Lung (tissue), 12 donors: ENCODE measurements around the gene MED27. TPM values are rescaled to one million over a fixed set of nuclear protein-coding genes. Genes with fewer than 3 reads are reported as not detected.
A peak's percentile ranks its signal among the peaks of the same experiment; 100 is the strongest.

Experiments
- ATAC-seq: fragments of 200-7000 bp; cut with Tn5 transposase; one replicate; pipeline ENCODE4 v1.9.1; 2020; ENCODE audit warnings: moderate number of reproducible peaks; ENCODE audit not compliant: insufficient read depth, low FRiP score
- DNase-seq, 3 donors: peaks; one replicate each; pipeline ENCODE4 v3.0.0-alpha.2; 2013 to 2017
- H3K27ac ChIP-seq, 2 donors: one replicate each; pipeline ENCODE4 v1.5.1; 2013; ENCODE audit warnings: mild to moderate bottlenecking in 2 of 2, moderate library complexity in 2 of 2, control low read depth in 1 of 2, inconsistent platforms in 1 of 2, low read depth in 1 of 2, low read length in 1 of 2
- H3K27me3 ChIP-seq, 3 donors: one replicate each; pipeline ENCODE4 v1.5.1; 2013; ENCODE audit warnings: low read length in 2 of 3; ENCODE audit not compliant: control insufficient read depth in 3 of 3, insufficient read depth in 3 of 3
- H3K36me3 ChIP-seq, 4 donors: one replicate each; pipeline ENCODE4 v1.5.1; 2013; ENCODE audit warnings: low read length in 4 of 4, mild to moderate bottlenecking in 1 of 4, moderate library complexity in 1 of 4; ENCODE audit not compliant: control insufficient read depth in 4 of 4, insufficient read depth in 4 of 4
- H3K4me1 ChIP-seq, 5 donors: one replicate each; pipeline ENCODE4 v1.5.1; 2013; ENCODE audit warnings: low read length in 5 of 5, mild to moderate bottlenecking in 2 of 5, moderate library complexity in 1 of 5; ENCODE audit not compliant: control insufficient read depth in 5 of 5, insufficient read depth in 5 of 5
- H3K4me3 ChIP-seq: one replicate; pipeline ENCODE4 v1.5.1; 2013; ENCODE audit warnings: mild to moderate bottlenecking, control low read depth, moderate library complexity
- H3K9ac ChIP-seq, 2 donors: one replicate each; pipeline ENCODE4 v1.5.1; 2013; ENCODE audit warnings: low read length in 2 of 2, control low read depth in 1 of 2; ENCODE audit not compliant: insufficient read depth in 1 of 2
- H3K9me3 ChIP-seq, 4 donors: one replicate each; pipeline ENCODE4 v1.5.1; 2013; ENCODE audit warnings: low read length in 3 of 4, mild to moderate bottlenecking in 1 of 4, moderate library complexity in 1 of 4; ENCODE audit not compliant: control insufficient read depth in 4 of 4, insufficient read depth in 3 of 4
- WGBS, 2 donors: extraction: QIAGEN DNeasy Blood & Tissue Kit; methylation state at CpG; one replicate each; pipeline ENCODE4 v1.1.7; 2013; 5-methylcytosine and 5-hydroxymethylcytosine counted together
- polyA plus RNA-seq, 2 donors: library from polyadenylated mRNA; stranded (reverse); fragments of 200-250 nt; gene quantifications; one replicate each; pipeline ENCODE4 v1.2.1, GENCODE V29; 2013
- total RNA-seq, 2 donors: library from RNA; depleted of rRNA in 1 of 2; stranded (reverse); fragments of >200 nt in 1 of 2; gene quantifications; one replicate each; pipeline ENCODE4 v1.2.1, GENCODE V29; 2014 to 2021
- TF ChIP-seq, protein P1 (sequence below): IDR thresholded peaks from 2 replicates; pipeline ENCODE4 v1.5.1; 2012; ENCODE audit warnings: mild to moderate bottlenecking; ENCODE audit errors: control extremely low read depth, extremely low read depth
- donor health status: control.
- donor health status: control.
- donor health status: Bipolar disorder and iron deficiency.
- donor health status: healthy.
- donor health status: DM: yes; HTN: yes; CAD: no.

The MED27 gene
- total and polyA plus RNA-seq, 4 donors = 9.8 to 22.3 (median 16.7) TPM

- Histone ChIP-seq H3K4me1 (no peaks in the 10 kb centered on the region), H3K9ac (no peak overlapping the region), H3K4me3 (no peak overlapping the region), H3K27ac (no peak overlapping the region), H3K36me3 (no peaks in the 10 kb centered on the region), H3K27me3 (peaks cover 0 to 7% (median 2%) of the 10 kb centered on the region in 3 donors), H3K9me3 (no peaks in the 10 kb centered on the region)
- TF ChIP-seq, protein P1, sequence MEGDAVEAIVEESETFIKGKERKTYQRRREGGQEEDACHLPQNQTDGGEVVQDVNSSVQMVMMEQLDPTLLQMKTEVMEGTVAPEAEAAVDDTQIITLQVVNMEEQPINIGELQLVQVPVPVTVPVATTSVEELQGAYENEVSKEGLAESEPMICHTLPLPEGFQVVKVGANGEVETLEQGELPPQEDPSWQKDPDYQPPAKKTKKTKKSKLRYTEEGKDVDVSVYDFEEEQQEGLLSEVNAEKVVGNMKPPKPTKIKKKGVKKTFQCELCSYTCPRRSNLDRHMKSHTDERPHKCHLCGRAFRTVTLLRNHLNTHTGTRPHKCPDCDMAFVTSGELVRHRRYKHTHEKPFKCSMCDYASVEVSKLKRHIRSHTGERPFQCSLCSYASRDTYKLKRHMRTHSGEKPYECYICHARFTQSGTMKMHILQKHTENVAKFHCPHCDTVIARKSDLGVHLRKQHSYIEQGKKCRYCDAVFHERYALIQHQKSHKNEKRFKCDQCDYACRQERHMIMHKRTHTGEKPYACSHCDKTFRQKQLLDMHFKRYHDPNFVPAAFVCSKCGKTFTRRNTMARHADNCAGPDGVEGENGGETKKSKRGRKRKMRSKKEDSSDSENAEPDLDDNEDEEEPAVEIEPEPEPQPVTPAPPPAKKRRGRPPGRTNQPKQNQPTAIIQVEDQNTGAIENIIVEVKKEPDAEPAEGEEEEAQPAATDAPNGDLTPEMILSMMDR = no peak
- no peak for DNase-seq
- WGBS, 2 donors = 76 to 80% methylated on average over 3 of the region's 3 CpGs
- no peak for ATAC-seq
These were observed 38.0 kb upstream of the MED27 start for GRCh38 chr9:132117694-132118093.

DNA sequence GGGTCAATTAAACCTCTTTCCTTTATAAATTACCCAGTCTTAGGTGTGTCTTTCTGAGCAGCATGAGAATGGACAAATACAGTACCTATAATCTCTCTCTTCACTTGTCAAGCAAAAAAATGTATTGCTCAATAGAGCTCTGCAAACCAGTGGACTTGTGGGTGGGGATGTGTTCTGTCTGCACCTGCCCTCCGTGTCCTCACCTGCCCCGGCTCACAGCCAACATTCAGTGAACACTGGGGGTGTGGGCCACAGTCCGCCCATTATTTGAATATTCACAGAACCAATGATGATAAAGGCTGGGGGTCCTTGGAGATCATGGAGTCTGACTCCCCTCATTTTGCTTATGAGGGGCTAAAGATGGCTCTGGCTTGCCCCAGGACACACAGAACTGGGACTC, 36.9 kb upstream of the MED27 start:
- WGBS, 2 donors = 81 to 89% methylated on average over 3 of the region's 3 CpGs
- no peak overlapping the region for H3K9ac ChIP-seq
- no peak overlapping the region for H3K4me3 ChIP-seq
- no peak for ATAC-seq
- no peak overlapping the region for H3K27ac ChIP-seq
- no peak for DNase-seq
- H3K36me3 ChIP-seq = no peaks in the 10 kb centered on the region
- H3K4me1 ChIP-seq = no peaks in the 10 kb centered on the region
- H3K27me3 ChIP-seq = peaks cover 0 to 4% (median 2%) of the 10 kb centered on the region in 3 donors
- no peaks in the 10 kb centered on the region for H3K9me3 ChIP-seq
- TF ChIP-seq, protein P1 = no peak

GRCh38 chr9:132114102-132114707, 34.5 kb upstream of the MED27 start:
- 34 to 36% methylated on average over 18 of the region's 18 CpGs for WGBS, 2 donors
- DNase-seq (peak; percentile 78 to 82 (median 81)), ATAC-seq (no peak)
- Histone ChIP-seq H3K9me3 (no peaks in the 10 kb centered on the region), H3K4me1 (no peaks in the 10 kb centered on the region), H3K27ac (no peak overlapping the region), H3K36me3 (no peaks in the 10 kb centered on the region), H3K9ac (no peak overlapping the region), H3K27me3 (peaks cover 0 to 2% (median 0%) of the 10 kb centered on the region in 3 donors), H3K4me3 (no peak overlapping the region)
- TF ChIP-seq, protein P1 = no peak

DNA sequence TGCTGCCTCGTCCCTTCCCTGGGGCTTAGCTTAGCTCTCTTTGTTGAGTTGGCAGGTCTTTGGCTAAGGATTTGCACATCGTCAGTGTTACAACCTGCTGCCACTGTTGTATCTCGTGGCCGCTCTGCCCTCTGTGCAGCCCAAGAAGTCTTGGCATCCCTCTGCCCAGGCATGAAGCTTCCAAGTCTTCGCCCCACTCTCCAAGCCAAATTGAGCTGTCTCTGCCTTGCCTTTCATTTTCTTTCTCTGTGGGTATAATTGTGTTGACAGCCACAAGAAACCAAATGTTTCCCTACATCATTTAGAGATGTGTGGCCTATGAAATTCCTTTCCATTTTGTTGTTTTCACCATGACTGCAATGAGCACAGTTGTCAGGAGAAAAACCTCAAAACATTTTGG, 29.6 kb upstream of the MED27 start:
- WGBS, 2 donors = 71 to 82% methylated on average over 5 of the region's 5 CpGs
- H3K4me1 ChIP-seq = no peaks in the 10 kb centered on the region
- H3K27me3 ChIP-seq = no peaks in the 10 kb centered on the region
- H3K36me3 ChIP-seq = no peaks in the 10 kb centered on the region
- H3K4me3 ChIP-seq = no peak overlapping the region
- H3K9me3 ChIP-seq = no peaks in the 10 kb centered on the region
- no peak overlapping the region for H3K9ac ChIP-seq
- no peak overlapping the region for H3K27ac ChIP-seq
- ATAC-seq (no peak), DNase-seq (no peak)
- TF ChIP-seq, protein P1 = no peak
